GM23338 (cell line): ENCODE results near the gene KIAA0513.

Experiments
- ZNF114 ChIP-seq: fragments of 250-450 bp; sonication (Bioruptor Pico); IDR thresholded peaks from 2 replicates; pipeline ENCODE4 v1.5.0; 2020; ENCODE audit warnings: mild to moderate bottlenecking, moderate library complexity
- TF ChIP-seq, protein P1 (sequence below), 2 experiments: fragments of 200-600 bp in 1 of 2; sonication (generic) in 1 of 2; conservative IDR thresholded peaks; 2 replicates each; pipeline versions ENCODE4 v1.5.1 to v1.6.1; 2016 to 2017; ENCODE audit warnings: antibody characterized with exemption in 2 of 2, low read depth in 2 of 2, mild to moderate bottlenecking in 2 of 2, moderate library complexity in 1 of 2
- TF ChIP-seq, protein P2 (sequence below): IDR thresholded peaks from one replicate; pipeline ENCODE4 v1.6.1; 2018; ENCODE audit warnings: antibody characterized with exemption; ENCODE audit not compliant: unreplicated experiment

GRCh38 chr16:85072947-85073346 lies 45.4 kb downstream of the KIAA0513 start:
- TF ChIP-seq, protein P1, sequence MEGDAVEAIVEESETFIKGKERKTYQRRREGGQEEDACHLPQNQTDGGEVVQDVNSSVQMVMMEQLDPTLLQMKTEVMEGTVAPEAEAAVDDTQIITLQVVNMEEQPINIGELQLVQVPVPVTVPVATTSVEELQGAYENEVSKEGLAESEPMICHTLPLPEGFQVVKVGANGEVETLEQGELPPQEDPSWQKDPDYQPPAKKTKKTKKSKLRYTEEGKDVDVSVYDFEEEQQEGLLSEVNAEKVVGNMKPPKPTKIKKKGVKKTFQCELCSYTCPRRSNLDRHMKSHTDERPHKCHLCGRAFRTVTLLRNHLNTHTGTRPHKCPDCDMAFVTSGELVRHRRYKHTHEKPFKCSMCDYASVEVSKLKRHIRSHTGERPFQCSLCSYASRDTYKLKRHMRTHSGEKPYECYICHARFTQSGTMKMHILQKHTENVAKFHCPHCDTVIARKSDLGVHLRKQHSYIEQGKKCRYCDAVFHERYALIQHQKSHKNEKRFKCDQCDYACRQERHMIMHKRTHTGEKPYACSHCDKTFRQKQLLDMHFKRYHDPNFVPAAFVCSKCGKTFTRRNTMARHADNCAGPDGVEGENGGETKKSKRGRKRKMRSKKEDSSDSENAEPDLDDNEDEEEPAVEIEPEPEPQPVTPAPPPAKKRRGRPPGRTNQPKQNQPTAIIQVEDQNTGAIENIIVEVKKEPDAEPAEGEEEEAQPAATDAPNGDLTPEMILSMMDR (conservative IDR thresholded peaks at IDR 0.05; ENCODE audit: low read depth in 2 of 2): no peak
- no peak for TF ChIP-seq ZNF114 (CRISPR knock-in tag)
- TF ChIP-seq, protein P2, sequence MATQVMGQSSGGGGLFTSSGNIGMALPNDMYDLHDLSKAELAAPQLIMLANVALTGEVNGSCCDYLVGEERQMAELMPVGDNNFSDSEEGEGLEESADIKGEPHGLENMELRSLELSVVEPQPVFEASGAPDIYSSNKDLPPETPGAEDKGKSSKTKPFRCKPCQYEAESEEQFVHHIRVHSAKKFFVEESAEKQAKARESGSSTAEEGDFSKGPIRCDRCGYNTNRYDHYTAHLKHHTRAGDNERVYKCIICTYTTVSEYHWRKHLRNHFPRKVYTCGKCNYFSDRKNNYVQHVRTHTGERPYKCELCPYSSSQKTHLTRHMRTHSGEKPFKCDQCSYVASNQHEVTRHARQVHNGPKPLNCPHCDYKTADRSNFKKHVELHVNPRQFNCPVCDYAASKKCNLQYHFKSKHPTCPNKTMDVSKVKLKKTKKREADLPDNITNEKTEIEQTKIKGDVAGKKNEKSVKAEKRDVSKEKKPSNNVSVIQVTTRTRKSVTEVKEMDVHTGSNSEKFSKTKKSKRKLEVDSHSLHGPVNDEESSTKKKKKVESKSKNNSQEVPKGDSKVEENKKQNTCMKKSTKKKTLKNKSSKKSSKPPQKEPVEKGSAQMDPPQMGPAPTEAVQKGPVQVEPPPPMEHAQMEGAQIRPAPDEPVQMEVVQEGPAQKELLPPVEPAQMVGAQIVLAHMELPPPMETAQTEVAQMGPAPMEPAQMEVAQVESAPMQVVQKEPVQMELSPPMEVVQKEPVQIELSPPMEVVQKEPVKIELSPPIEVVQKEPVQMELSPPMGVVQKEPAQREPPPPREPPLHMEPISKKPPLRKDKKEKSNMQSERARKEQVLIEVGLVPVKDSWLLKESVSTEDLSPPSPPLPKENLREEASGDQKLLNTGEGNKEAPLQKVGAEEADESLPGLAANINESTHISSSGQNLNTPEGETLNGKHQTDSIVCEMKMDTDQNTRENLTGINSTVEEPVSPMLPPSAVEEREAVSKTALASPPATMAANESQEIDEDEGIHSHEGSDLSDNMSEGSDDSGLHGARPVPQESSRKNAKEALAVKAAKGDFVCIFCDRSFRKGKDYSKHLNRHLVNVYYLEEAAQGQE: no peak
